Psoas muscle (tissue), 8 donors: ENCODE measurements around the gene CMSS1. TPM values are rescaled to one million over a fixed set of nuclear protein-coding genes. Genes with fewer than 3 reads are reported as not detected.

Experiments used
- ATAC-seq, 4 donors: fragments of 200-7000 bp; cut with Tn5 transposase; one replicate each; pipeline ENCODE4 v1.9.1; 2020; ENCODE audit warnings: moderate library complexity in 3 of 4, mild to moderate bottlenecking in 2 of 4
- DNase-seq, 2 donors: peaks; one replicate each; pipeline ENCODE4 v3.0.0-alpha.2; 2020
- H3K27ac ChIP-seq: fragments of 200-600 bp; one replicate; pipeline ENCODE4 v1.8.0; 2022
- H3K27me3 ChIP-seq, 3 donors: fragments of 200-600 bp in 1 of 3; one replicate each; pipeline versions ENCODE4 v1.6.1 to v1.8.0; 2013 to 2022; ENCODE audit warnings: low read length in 2 of 3, mild to moderate bottlenecking in 2 of 3, moderate library complexity in 1 of 3; ENCODE audit not compliant: insufficient read depth in 3 of 3
- H3K36me3 ChIP-seq, 2 donors: fragments of 200-600 bp in 1 of 2; one replicate each; pipeline versions ENCODE4 v1.6.1 to v1.8.0; 2013 to 2022; ENCODE audit warnings: low read depth in 1 of 2, mild to moderate bottlenecking in 1 of 2, moderate library complexity in 1 of 2; ENCODE audit not compliant: insufficient read depth in 1 of 2
- H3K4me1 ChIP-seq: fragments of 200-600 bp; one replicate; pipeline ENCODE4 v1.8.0; 2022
- H3K4me3 ChIP-seq: fragments of 200-600 bp; one replicate; pipeline ENCODE4 v1.8.0; 2022; ENCODE audit warnings: mild to moderate bottlenecking
- H3K9me3 ChIP-seq: fragments of 200-600 bp; one replicate; pipeline ENCODE4 v1.8.0; 2022
- CTCF ChIP-seq: fragments of 200-600 bp; IDR thresholded peaks from one replicate; pipeline ENCODE4 v1.8.0; 2022; ENCODE audit warnings: antibody characterized with exemption
- WGBS, 3 donors: extraction: QIAGEN DNeasy Blood & Tissue Kit; methylation state at CpG; one replicate each; pipeline versions ENCODE4 v1.1.6 to v1.1.7; 2013; 5-methylcytosine and 5-hydroxymethylcytosine counted together
- intact Hi-C, 2 donors: fragments of 100-400 bp; cut with DNase I; formaldehyde crosslinking; loops; one replicate each; pipeline versions ENCODE4 v1.11.0 to v1.14.2; 2022
- polyA plus RNA-seq, 3 donors: library from polyadenylated mRNA; stranded (reverse); fragments of 200-250 nt; gene quantifications; one replicate each; pipeline ENCODE4 v1.2.3, GENCODE V29; 2013
- total RNA-seq, 4 donors: library from RNA; stranded (reverse); fragmentation: NEBNext Ultra II Directional in 2 of 4; extraction: Animal tissue kit (Norgen Biotek cat#: 25700) in 2 of 4; gene quantifications; one replicate each; pipeline versions ENCODE4 v1.2.1 to v1.2.4, GENCODE V29; 2021 to 2023
- donor health status: healthy with polysubstance abuse.
- donor health status: DM: no; HTN: no; CAD: no; lungs with moderate emphysema.
- donor health status: Bipolar disorder and iron deficiency.
- donor health status: healthy.
- donor health status: DM: yes; HTN: yes; CAD: no.
- donor health status: DM: no; HTN: no; CAD: no.
- donor health status: DM: no; HTN: no; CAD: no.
- donor health status: DM: yes; HTN: yes; CAD: no.

The CMSS1 gene
- total and polyA plus RNA-seq, 7 donors, result 18.4 to 174 (median 58.8) TPM

GRCh38 chr3:99794485-99794884 lies 23.2 kb upstream of the CMSS1 start:
- Histone ChIP-seq H3K4me1 (no peaks in the 10 kb centered on the region), H3K27me3 (no peaks in the 10 kb centered on the region), H3K9me3 (no peaks in the 10 kb centered on the region), H3K4me3 (no peak overlapping the region), H3K36me3 (no peaks in the 10 kb centered on the region), H3K27ac (no peak overlapping the region)
- no peak for TF ChIP-seq CTCF
- WGBS, 3 donors, result 85 to 96% (median 93%) methylated on average over 7 to 8 of the region's 8 CpGs
- ATAC-seq (no peak), DNase-seq (no peak)
- intact Hi-C loops, result no loop called here

- 91 to 93% (median 91%) methylated on average over 14 to 15 of the region's 15 CpGs for WGBS, 3 donors
- Histone ChIP-seq H3K9me3 (no peaks in the 10 kb centered on the region), H3K36me3 (no peaks in the 10 kb centered on the region), H3K4me1 (no peaks in the 10 kb centered on the region), H3K27ac (no peak overlapping the region), H3K4me3 (no peak overlapping the region), H3K27me3 (no peaks in the 10 kb centered on the region)
- ATAC-seq (no peak), DNase-seq (no peak)
- intact Hi-C loops, result no loop called here
- no peak for TF ChIP-seq CTCF
These were observed 22.1 kb upstream of the CMSS1 start for GRCh38 chr3:99795573-99795972.

GRCh38 chr3:99799422-99799821 lies 18.2 kb upstream of the CMSS1 start:
- intact Hi-C loops, result no loop called here
- H3K36me3 ChIP-seq, result no peaks in the 10 kb centered on the region
- ATAC-seq (no peak), DNase-seq (no peak)
- no peaks in the 10 kb centered on the region for H3K27me3 ChIP-seq
- TF ChIP-seq CTCF, result no peak
- no peaks in the 10 kb centered on the region for H3K9me3 ChIP-seq
- no peak overlapping the region for H3K27ac ChIP-seq
- no peak overlapping the region for H3K4me3 ChIP-seq
- WGBS, 3 donors, result 77 to 83% (median 81%) methylated on average over 4 of the region's 4 CpGs
- H3K4me1 ChIP-seq, result no peaks in the 10 kb centered on the region

GRCh38 chr3:99803297-99803696 lies 14.4 kb upstream of the CMSS1 start:
- peaks cover 4% of the 10 kb centered on the region for H3K4me1 ChIP-seq
- H3K27me3 ChIP-seq, result no peaks in the 10 kb centered on the region
- no peaks in the 10 kb centered on the region for H3K36me3 ChIP-seq
- no peaks in the 10 kb centered on the region for H3K9me3 ChIP-seq
- ATAC-seq (no peak), DNase-seq (no peak)
- 20 to 51% (median 28%) methylated on average over 1 of the region's 1 CpG for WGBS, 3 donors
- no peak overlapping the region for H3K27ac ChIP-seq
- no peak for TF ChIP-seq CTCF
- intact Hi-C loops, result no loop called here
- no peak overlapping the region for H3K4me3 ChIP-seq

- Histone ChIP-seq H3K4me3 (no peak overlapping the region), H3K36me3 (no peaks in the 10 kb centered on the region), H3K27ac (no peak overlapping the region), H3K9me3 (no peaks in the 10 kb centered on the region), H3K4me1 (peaks cover 14% of the 10 kb centered on the region), H3K27me3 (no peaks in the 10 kb centered on the region)
- ATAC-seq (no peak), DNase-seq (no peak)
- whole genome bisulfite sequencing, 3 donors, result 91 to 93% (median 93%) methylated on average over 2 of the region's 2 CpGs
- intact Hi-C loops, result no loop called here
- no peak for TF ChIP-seq CTCF
These were observed 12.5 kb upstream of the CMSS1 start for GRCh38 chr3:99805160-99805559.
